AG10803 (cell line): ENCODE data around the gene PLAAT2.
A peak's percentile ranks its signal among the peaks of the same experiment; 100 is the strongest.
"Not testable (repeated sequence)": the region's sequence is repeated elsewhere in the genome, so short reads cannot be mapped to it uniquely, and the experiment has no call there.

ENCODE experiments used
- DNase-seq: peaks from one replicate; pipeline ENCODE4 v3.0.0; 2010; ENCODE audit warnings: low read depth
- H3K4me3 ChIP-seq: 2 replicates; pipeline ENCODE4 v1.5.1; 2011; ENCODE audit warnings: mild to moderate bottlenecking, low read length, control low read depth
- TF ChIP-seq, protein P1 (sequence below): conservative IDR thresholded peaks from 2 replicates; pipeline ENCODE4 v1.5.1; 2011; ENCODE audit warnings: mild to moderate bottlenecking, low read length, control low read depth, inconsistent platforms

The PLAAT2 gene

DNA sequence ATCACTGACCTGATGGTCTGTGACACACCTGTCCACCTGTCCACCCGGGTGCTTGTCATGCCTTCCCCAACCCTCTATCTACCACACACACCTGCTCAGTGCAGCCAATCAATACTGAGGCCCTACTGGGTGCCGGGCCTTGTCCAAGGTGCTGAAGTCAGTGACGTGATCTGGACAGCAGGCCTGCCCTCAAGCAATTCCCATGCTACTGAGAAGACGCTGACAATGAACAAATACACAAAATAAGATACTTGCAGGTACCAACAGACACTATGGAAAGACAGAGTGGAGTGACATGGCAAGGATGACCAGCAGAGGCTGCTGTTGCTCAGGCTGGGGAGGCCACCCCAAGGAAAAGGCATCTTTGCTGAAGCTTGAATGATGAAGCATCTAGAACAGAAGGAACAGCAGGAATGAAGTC lies 29.8 kb upstream of the PLAAT2 start:
- TF ChIP-seq, protein P1, sequence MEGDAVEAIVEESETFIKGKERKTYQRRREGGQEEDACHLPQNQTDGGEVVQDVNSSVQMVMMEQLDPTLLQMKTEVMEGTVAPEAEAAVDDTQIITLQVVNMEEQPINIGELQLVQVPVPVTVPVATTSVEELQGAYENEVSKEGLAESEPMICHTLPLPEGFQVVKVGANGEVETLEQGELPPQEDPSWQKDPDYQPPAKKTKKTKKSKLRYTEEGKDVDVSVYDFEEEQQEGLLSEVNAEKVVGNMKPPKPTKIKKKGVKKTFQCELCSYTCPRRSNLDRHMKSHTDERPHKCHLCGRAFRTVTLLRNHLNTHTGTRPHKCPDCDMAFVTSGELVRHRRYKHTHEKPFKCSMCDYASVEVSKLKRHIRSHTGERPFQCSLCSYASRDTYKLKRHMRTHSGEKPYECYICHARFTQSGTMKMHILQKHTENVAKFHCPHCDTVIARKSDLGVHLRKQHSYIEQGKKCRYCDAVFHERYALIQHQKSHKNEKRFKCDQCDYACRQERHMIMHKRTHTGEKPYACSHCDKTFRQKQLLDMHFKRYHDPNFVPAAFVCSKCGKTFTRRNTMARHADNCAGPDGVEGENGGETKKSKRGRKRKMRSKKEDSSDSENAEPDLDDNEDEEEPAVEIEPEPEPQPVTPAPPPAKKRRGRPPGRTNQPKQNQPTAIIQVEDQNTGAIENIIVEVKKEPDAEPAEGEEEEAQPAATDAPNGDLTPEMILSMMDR = peak; percentile 67
- H3K4me3 ChIP-seq = no peak overlapping the region
- DNase-seq = no peak

DNA sequence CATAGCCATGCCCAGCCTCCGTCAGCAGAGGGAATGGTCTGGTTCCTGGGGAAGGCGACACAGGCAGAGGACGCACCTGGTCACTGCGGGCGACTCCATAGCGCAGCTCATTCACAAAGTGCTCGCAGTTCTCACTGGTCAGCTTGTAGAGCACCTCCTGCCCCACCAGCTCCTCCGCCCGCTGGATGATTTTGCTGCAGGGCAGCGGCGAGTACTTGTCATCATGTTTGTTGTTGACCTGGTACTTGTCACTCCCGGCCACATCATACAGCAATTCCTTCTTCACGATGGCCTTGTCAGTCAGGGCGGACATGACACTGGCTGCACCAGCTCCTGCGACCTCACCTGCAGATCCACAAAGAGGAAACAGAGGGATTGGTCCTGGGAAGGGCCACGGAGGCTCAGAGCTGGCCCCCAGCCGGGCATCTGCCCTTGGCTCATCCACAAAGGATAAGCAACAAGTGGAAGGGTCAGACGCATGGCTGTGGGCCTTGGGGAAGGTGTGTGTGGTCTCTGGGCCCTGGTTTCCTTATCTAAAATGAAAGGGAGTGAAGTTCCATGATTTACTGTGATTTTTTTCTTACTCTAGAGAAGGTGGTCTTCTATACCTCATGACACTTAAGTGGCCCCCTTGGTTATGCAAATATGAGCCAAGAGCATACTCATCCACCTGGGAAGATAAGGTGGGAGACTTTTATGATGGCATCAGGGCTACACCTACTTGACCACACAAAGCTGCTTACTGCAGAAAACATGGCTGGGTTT lies 27.0 kb upstream of the PLAAT2 start:
- DNase-seq = no peak
- TF ChIP-seq, protein P1 = no peak
- H3K4me3 ChIP-seq = no peak overlapping the region

- DNase-seq = no peak
- TF ChIP-seq, protein P1 = no peak
- no peak overlapping the region for H3K4me3 ChIP-seq
These were observed 25.8 kb upstream of the PLAAT2 start for GRCh38 chr11:63589000-63589399.

DNA sequence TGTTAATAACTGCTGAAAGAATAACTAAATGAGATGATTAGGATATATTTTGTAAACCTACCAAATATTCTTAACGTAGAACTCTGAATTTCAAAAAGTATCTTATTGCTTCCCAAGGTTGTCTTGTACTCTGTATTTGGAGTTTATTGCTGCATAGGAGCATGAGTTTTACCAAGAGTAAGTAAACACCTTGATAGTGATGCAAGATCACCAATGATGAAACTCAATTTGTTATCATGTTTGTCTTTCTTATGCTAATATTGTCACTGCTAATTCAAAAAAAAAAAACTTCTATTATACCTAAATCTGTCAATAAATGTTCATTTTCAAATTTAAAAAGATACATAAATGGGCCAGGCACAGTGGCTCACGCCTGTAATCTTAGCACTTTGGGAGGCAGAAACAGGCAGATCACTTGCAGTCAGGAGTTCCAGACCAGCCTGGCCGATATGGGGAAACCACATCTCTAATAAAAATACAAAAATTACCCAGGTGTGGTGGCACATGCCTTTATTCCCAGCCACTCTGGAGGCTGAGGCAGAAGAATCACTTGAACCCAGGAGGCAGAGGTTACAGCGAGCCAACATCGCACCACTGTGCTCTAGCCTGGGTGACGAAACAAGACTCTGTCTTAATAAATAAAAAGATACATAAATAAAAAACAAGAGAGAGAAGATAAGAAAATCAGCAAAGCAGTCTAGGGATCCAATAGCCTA lies 23.4 kb upstream of the PLAAT2 start:
- H3K4me3 ChIP-seq = no peak overlapping the region
- no peak for DNase-seq
- TF ChIP-seq, protein P1 = no peak

DNA sequence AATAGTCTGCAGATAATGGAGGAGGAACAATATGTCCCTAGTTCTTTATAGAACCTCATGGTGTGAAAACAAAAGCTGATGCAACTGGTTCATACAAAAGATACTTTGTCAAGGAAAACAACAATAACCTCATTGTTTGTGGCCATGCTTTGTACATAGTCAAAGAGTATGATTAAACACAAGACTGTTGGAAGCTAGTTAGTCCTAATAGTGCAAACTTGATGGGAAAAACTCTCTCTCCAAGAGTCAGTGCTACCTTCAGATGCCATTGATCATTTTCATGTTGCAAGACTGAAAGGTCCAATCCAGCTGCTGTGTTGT lies 20.1 kb upstream of the PLAAT2 start:
- TF ChIP-seq, protein P1 = no peak
- DNase-seq = no peak
- H3K4me3 ChIP-seq = no peak overlapping the region

DNA sequence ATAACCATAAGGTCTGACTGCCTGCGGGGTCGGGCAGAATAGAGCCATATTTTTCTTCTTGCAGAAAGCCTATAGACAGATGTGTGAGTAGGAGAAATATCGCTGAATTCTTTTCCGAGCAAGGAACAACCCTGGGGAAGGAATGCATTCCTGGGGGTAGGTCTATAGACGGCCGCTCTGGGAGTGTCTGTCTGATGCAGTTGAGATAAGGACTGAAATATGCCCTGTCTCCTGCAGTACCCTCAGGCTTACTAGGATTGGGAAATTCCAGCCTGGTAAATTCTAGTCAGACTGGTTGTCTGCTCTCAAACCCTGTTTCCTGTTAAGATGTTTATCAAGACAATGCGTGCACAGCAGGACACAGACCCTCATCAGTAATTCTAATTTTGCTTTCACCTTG lies 18.0 kb upstream of the PLAAT2 start:
- not testable (repeated sequence) for H3K4me3 ChIP-seq, DNase-seq

DNA sequence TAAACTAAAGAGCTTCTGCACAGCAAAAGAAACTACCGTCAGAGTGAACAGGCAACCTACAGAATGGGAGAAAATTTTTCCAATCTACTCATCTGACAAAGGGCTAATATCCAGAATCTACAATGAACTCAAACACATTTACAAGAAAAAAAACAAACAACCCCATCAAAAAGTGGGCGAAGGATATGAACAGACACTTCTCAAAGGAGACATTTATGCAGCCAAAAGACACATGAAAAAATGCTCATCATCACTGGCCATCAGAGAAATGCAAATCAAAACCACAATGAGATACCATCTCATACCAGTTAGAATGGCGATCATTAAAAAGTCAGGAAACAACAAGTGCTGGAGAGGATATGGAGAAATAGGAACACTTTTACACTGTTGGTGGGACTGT lies 15.7 kb upstream of the PLAAT2 start:
- not testable (repeated sequence) for H3K4me3 ChIP-seq

GRCh38 chr11:63574856-63575602 lies 11.8 kb upstream of the PLAAT2 start:
- H3K4me3 ChIP-seq = peak overlapping the region; percentile 42
- TF ChIP-seq, protein P1 = no peak
- peak; percentile 10 for DNase-seq

More for the DNA sequence above, 15.7 kb upstream of the PLAAT2 start:
- DNase-seq = not testable (repeated sequence)
